Lung (tissue), 12 donors: ENCODE measurements around the gene ALK. TPM values are rescaled to one million over a fixed set of nuclear protein-coding genes. Genes with fewer than 3 reads are reported as not detected.

ENCODE experiments used
- ATAC-seq: fragments of 200-7000 bp; cut with Tn5 transposase; one replicate; pipeline ENCODE4 v1.9.1; 2020; ENCODE audit warnings: moderate number of reproducible peaks; ENCODE audit not compliant: insufficient read depth, low FRiP score
- DNase-seq, 3 donors: peaks; one replicate each; pipeline ENCODE4 v3.0.0-alpha.2; 2013 to 2017
- H3K27ac ChIP-seq, 2 donors: one replicate each; pipeline ENCODE4 v1.5.1; 2013; ENCODE audit warnings: mild to moderate bottlenecking in 2 of 2, moderate library complexity in 2 of 2, control low read depth in 1 of 2, inconsistent platforms in 1 of 2, low read depth in 1 of 2, low read length in 1 of 2
- H3K27me3 ChIP-seq, 3 donors: one replicate each; pipeline ENCODE4 v1.5.1; 2013; ENCODE audit warnings: low read length in 2 of 3; ENCODE audit not compliant: control insufficient read depth in 3 of 3, insufficient read depth in 3 of 3
- H3K36me3 ChIP-seq, 4 donors: one replicate each; pipeline ENCODE4 v1.5.1; 2013; ENCODE audit warnings: low read length in 4 of 4, mild to moderate bottlenecking in 1 of 4, moderate library complexity in 1 of 4; ENCODE audit not compliant: control insufficient read depth in 4 of 4, insufficient read depth in 4 of 4
- H3K4me1 ChIP-seq, 5 donors: one replicate each; pipeline ENCODE4 v1.5.1; 2013; ENCODE audit warnings: low read length in 5 of 5, mild to moderate bottlenecking in 2 of 5, moderate library complexity in 1 of 5; ENCODE audit not compliant: control insufficient read depth in 5 of 5, insufficient read depth in 5 of 5
- H3K4me3 ChIP-seq: one replicate; pipeline ENCODE4 v1.5.1; 2013; ENCODE audit warnings: mild to moderate bottlenecking, control low read depth, moderate library complexity
- H3K9ac ChIP-seq, 2 donors: one replicate each; pipeline ENCODE4 v1.5.1; 2013; ENCODE audit warnings: low read length in 2 of 2, control low read depth in 1 of 2; ENCODE audit not compliant: insufficient read depth in 1 of 2
- H3K9me3 ChIP-seq, 4 donors: one replicate each; pipeline ENCODE4 v1.5.1; 2013; ENCODE audit warnings: low read length in 3 of 4, mild to moderate bottlenecking in 1 of 4, moderate library complexity in 1 of 4; ENCODE audit not compliant: control insufficient read depth in 4 of 4, insufficient read depth in 3 of 4
- WGBS, 2 donors: extraction: QIAGEN DNeasy Blood & Tissue Kit; methylation state at CpG; one replicate each; pipeline ENCODE4 v1.1.7; 2013; 5-methylcytosine and 5-hydroxymethylcytosine counted together
- polyA plus RNA-seq, 2 donors: library from polyadenylated mRNA; stranded (reverse); fragments of 200-250 nt; gene quantifications; one replicate each; pipeline ENCODE4 v1.2.1, GENCODE V29; 2013
- total RNA-seq, 2 donors: library from RNA; depleted of rRNA in 1 of 2; stranded (reverse); fragments of >200 nt in 1 of 2; gene quantifications; one replicate each; pipeline ENCODE4 v1.2.1, GENCODE V29; 2014 to 2021
- TF ChIP-seq, protein P1 (sequence below): IDR thresholded peaks from 2 replicates; pipeline ENCODE4 v1.5.1; 2012; ENCODE audit warnings: mild to moderate bottlenecking; ENCODE audit errors: control extremely low read depth, extremely low read depth
- donor health status: control.
- donor health status: control.
- donor health status: Bipolar disorder and iron deficiency.
- donor health status: healthy.
- donor health status: DM: yes; HTN: yes; CAD: no.

Gene ALK
- total and polyA plus RNA-seq, 4 donors, result 0.09 to 0.25 (median 0.10) TPM; not detected in 1

DNA sequence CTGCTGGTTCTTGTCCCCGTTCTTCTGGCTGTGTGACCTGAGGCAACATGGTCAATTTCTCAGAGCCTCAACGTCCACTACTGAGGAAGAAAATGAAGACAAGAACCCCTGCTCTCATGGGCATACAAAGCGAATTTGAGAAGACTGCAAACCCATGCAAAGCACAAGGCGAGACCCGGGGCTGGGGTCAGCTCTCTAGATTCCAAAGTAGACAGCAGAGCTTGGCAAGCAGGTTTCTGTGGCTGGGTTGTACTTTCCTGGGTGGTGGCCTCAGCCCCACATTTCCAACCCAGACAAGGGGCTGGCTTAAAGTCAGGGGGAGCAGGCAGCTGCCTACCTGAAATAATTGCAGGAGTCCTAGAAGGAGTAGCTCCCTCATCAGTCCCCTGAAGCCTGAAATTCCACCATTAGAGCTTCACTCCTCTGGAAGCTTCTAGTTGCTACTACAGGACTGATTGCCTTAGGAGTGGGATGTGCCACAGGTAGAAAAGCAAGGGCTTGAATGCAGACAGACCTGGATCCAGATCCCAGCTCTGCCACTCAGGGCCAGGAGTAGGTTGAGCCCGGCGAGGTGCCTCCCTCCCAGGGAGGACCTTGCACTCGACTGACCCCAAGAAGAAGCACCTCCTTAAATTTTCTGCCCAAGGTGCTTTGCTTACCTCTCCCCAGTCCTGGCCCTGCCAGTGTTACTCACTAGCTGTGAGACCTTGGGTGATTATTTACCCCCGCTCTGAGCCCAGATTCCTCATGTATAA lies 678.6 kb downstream of the ALK start:
- TF ChIP-seq, protein P1, sequence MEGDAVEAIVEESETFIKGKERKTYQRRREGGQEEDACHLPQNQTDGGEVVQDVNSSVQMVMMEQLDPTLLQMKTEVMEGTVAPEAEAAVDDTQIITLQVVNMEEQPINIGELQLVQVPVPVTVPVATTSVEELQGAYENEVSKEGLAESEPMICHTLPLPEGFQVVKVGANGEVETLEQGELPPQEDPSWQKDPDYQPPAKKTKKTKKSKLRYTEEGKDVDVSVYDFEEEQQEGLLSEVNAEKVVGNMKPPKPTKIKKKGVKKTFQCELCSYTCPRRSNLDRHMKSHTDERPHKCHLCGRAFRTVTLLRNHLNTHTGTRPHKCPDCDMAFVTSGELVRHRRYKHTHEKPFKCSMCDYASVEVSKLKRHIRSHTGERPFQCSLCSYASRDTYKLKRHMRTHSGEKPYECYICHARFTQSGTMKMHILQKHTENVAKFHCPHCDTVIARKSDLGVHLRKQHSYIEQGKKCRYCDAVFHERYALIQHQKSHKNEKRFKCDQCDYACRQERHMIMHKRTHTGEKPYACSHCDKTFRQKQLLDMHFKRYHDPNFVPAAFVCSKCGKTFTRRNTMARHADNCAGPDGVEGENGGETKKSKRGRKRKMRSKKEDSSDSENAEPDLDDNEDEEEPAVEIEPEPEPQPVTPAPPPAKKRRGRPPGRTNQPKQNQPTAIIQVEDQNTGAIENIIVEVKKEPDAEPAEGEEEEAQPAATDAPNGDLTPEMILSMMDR, result no peak
- no peak for DNase-seq
- 82 to 93% methylated on average over 9 of the region's 9 CpGs for WGBS, 2 donors
- Histone ChIP-seq H3K27me3 (no peaks in the 10 kb centered on the region), H3K4me3 (no peak overlapping the region), H3K9me3 (no peaks in the 10 kb centered on the region), H3K4me1 (no peaks in the 10 kb centered on the region), H3K36me3 (no peaks in the 10 kb centered on the region), H3K9ac (no peak overlapping the region), H3K27ac (no peak overlapping the region)
- ATAC-seq, result no peak

DNA sequence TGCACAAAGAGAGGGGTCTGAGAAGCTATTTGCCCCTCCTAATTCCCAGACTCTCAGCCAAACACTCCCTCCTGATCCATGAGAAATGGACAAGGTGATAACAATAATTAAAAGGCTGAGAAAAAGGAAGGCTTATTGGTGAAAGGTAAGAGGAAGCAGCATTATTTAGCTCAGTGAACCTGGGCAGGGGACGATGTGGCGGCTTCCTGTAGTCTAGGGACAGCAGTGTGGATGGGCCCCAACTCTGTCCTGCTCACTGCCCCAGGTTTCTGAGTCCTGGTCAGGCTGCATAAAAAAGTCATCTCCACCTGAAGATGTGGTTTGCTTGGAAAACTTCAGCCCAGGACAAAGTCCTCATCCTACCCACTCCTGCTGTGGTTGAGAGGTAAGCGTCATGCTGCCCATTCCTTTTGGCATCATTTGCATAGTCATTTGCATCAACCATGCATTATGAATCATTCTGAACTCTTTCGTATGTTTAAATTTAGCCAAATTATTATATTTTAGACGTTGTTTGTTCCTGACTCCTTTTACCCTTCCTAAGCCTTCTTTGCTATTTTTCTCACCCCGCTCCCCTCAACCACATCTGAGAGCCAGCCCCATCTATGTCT lies 679.3 kb downstream of the ALK start:
- no peak overlapping the region for H3K9ac ChIP-seq
- 88 to 90% methylated on average over 6 of the region's 6 CpGs for WGBS, 2 donors
- no peak for DNase-seq
- no peak overlapping the region for H3K27ac ChIP-seq
- no peaks in the 10 kb centered on the region for H3K36me3 ChIP-seq
- no peaks in the 10 kb centered on the region for H3K27me3 ChIP-seq
- H3K9me3 ChIP-seq, result no peaks in the 10 kb centered on the region
- ATAC-seq, result no peak
- TF ChIP-seq, protein P1, result no peak
- H3K4me1 ChIP-seq, result no peaks in the 10 kb centered on the region
- no peak overlapping the region for H3K4me3 ChIP-seq

DNA sequence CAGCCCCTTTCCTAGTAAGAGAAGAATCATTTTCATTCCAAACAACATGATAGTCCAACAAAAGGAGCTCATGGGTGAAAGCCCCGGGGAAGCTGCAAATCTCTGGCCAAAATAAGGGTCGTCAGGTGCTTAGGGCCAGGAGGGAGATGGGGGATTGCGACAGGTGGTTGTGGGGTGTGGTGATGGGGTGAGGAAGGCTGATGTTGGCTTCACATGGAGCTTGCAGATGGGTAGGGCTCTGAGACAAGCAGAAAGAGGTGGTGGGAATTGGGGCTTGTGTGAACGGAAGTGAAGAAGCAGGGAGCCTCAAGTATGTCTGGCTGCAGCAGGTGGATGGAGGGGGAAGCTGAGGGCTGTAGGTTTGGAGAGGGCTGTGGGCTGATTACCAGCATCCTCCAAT lies 680.0 kb downstream of the ALK start:
- H3K4me1 ChIP-seq, result no peaks in the 10 kb centered on the region
- no peak overlapping the region for H3K9ac ChIP-seq
- H3K27me3 ChIP-seq, result no peaks in the 10 kb centered on the region
- TF ChIP-seq, protein P1, result no peak
- H3K27ac ChIP-seq, result no peak overlapping the region
- no peaks in the 10 kb centered on the region for H3K9me3 ChIP-seq
- 84 to 86% methylated on average over 4 of the region's 4 CpGs for WGBS, 2 donors
- H3K36me3 ChIP-seq, result no peaks in the 10 kb centered on the region
- no peak for DNase-seq
- ATAC-seq, result no peak
- no peak overlapping the region for H3K4me3 ChIP-seq
